MM.1S (cell line): ENCODE results near the gene CELF2.
A peak's percentile ranks its signal among the peaks of the same experiment; 100 is the strongest.

Experiments used
- DNase-seq: peaks from one replicate; pipeline ENCODE4 v3.0.0-alpha.2; 2015
- H2AFZ ChIP-seq: fragments of 300-600 bp; sonication (generic); 2 replicates; pipeline ENCODE4 v1.6.0; 2016; ENCODE audit warnings: antibody characterized with exemption, low read length
- H3F3A ChIP-seq: fragments of 300-600 bp; sonication (generic); 2 replicates; pipeline ENCODE4 v1.6.1; 2016; ENCODE audit warnings: mild to moderate bottlenecking, antibody characterized with exemption, low read length, moderate library complexity, mixed read lengths; ENCODE audit not compliant: insufficient read depth
- H3K27ac ChIP-seq: fragments of 300-600 bp; sonication (generic); 2 replicates; pipeline ENCODE4 v1.5.1; 2016; ENCODE audit warnings: mild to moderate bottlenecking, low read length
- H3K27me3 ChIP-seq: fragments of 300-600 bp; sonication (generic); replicated peaks from 2 replicates; pipeline ENCODE4 v1.6.0; 2016; ENCODE audit warnings: low read length; ENCODE audit not compliant: insufficient read depth
- H3K36me3 ChIP-seq: fragments of 300-600 bp; sonication (generic); replicated peaks from 2 replicates; pipeline ENCODE4 v1.6.1; 2016; ENCODE audit warnings: mild to moderate bottlenecking, low read length, mixed read lengths; ENCODE audit not compliant: insufficient read depth
- H3K4me1 ChIP-seq: fragments of 300-600 bp; sonication (generic); 2 replicates; pipeline ENCODE4 v1.6.1; 2016; ENCODE audit warnings: low read length, mixed read lengths
- H3K4me2 ChIP-seq: fragments of 300-600 bp; sonication (generic); 2 replicates; pipeline ENCODE4 v1.6.0; 2016; ENCODE audit warnings: low read depth, low read length
- H3K4me3 ChIP-seq: fragments of 300-600 bp; sonication (generic); 2 replicates; pipeline ENCODE4 v1.5.1; 2016; ENCODE audit warnings: low read length, mixed read lengths
- H3K79me2 ChIP-seq: fragments of 300-600 bp; sonication (generic); 2 replicates; pipeline ENCODE4 v1.6.1; 2016; ENCODE audit warnings: mixed run types, low read length, mixed read lengths
- H3K9ac ChIP-seq: fragments of 300-600 bp; sonication (generic); 2 replicates; pipeline ENCODE4 v1.6.1; 2016; ENCODE audit warnings: low read length, mixed read lengths
- H3K9me2 ChIP-seq: fragments of 300-600 bp; sonication (generic); replicated peaks from 2 replicates; pipeline ENCODE4 v1.6.1; 2016; ENCODE audit warnings: mild to moderate bottlenecking, low read length, mixed read lengths; ENCODE audit not compliant: insufficient read depth
- H3K9me3 ChIP-seq: fragments of 300-600 bp; sonication (generic); replicated peaks from 2 replicates; pipeline ENCODE4 v1.6.1; 2016; ENCODE audit warnings: mild to moderate bottlenecking, low read length, mixed read lengths; ENCODE audit not compliant: insufficient read depth
- H4K20me1 ChIP-seq: fragments of 300-600 bp; sonication (generic); 2 replicates; pipeline ENCODE4 v1.6.1; 2016; ENCODE audit warnings: mild to moderate bottlenecking, low read length, moderate library complexity, mixed read lengths; ENCODE audit not compliant: insufficient read depth
- CTCF ChIP-seq: fragments of 300-600 bp; sonication (generic); IDR thresholded peaks from 2 replicates; pipeline ENCODE4 v1.5.1; 2016; ENCODE audit warnings: antibody characterized with exemption, low read length, mixed read lengths
- EZH2 ChIP-seq: fragments of 300-600 bp; sonication (generic); optimal IDR thresholded peaks from 2 replicates; pipeline ENCODE3; 2017; ENCODE audit warnings: low read depth, mild to moderate bottlenecking, antibody characterized with exemption, low read length, mixed read lengths
- EZH2phosphoT487 ChIP-seq: fragments of 300-600 bp; sonication (generic); IDR thresholded peaks from 2 replicates; pipeline ENCODE4 v1.6.1; 2018; ENCODE audit warnings: antibody characterized with exemption, low read length

Gene CELF2

GRCh38 chr10:11017570-11018431, at the start of gene CELF2:
TSS of gene CELF2 (plus strand) at chr10:11017872. CDS start at chr10:11018090, 218 bp downstream.
- H3K4me1 ChIP-seq: 0 out of 2 replicates have a peak, but pooled peaks cover 14% of the 10 kb centered on the region
- 0 out of 2 replicates have a peak, but pooled peaks cover 5% of the 10 kb centered on the region for H4K20me1 ChIP-seq
- peak; percentile 91 for DNase-seq
- H3K79me2 ChIP-seq: peaks cover 47% of the 10 kb centered on the region
- no peaks in the 10 kb centered on the region for H3K9me2 ChIP-seq
- H3K4me3 ChIP-seq: peak within 1 kb of the TSS; percentile 85
- H2AFZ ChIP-seq: peak within 1 kb of the TSS; percentile 94
- peak within 1 kb of the TSS; percentile 78 for H3K9ac ChIP-seq
- H3K36me3 ChIP-seq: no peaks in the 10 kb centered on the region
- TF ChIP-seq EZH2phosphoT487 (no peak), CTCF (no peak), EZH2 (no peak)
- H3K9me3 ChIP-seq: no peaks in the 10 kb centered on the region
- peak within 1 kb of the TSS; percentile 86 for H3K4me2 ChIP-seq
- H3F3A ChIP-seq: 0 out of 2 replicates have a peak, but pooled peaks cover 4% of the 10 kb centered on the region
- H3K27me3 ChIP-seq: no peaks in the 10 kb centered on the region
- H3K27ac ChIP-seq: peak within 1 kb of the TSS; percentile 73; the same call in 1 of the 2 replicates

GRCh38 chr10:10968257-10968588, 49.4 kb upstream of the CELF2 start:
- H3K9ac ChIP-seq: no peak overlapping the region
- H3K4me3 ChIP-seq: no peak overlapping the region
- H3K4me1 ChIP-seq: no peaks in the 10 kb centered on the region
- no peak for DNase-seq
- H3K9me3 ChIP-seq: no peaks in the 10 kb centered on the region
- H3K36me3 ChIP-seq: no peaks in the 10 kb centered on the region
- no peak overlapping the region for H3K4me2 ChIP-seq
- no peaks in the 10 kb centered on the region for H4K20me1 ChIP-seq
- H3K9me2 ChIP-seq: no peaks in the 10 kb centered on the region
- no peak overlapping the region for H3K27ac ChIP-seq
- TF ChIP-seq EZH2 (no peak), CTCF (no peak), EZH2phosphoT487 (no peak)
- H3K27me3 ChIP-seq: no peaks in the 10 kb centered on the region
- no peak overlapping the region for H2AFZ ChIP-seq
- no peaks in the 10 kb centered on the region for H3F3A ChIP-seq
- H3K79me2 ChIP-seq: no peaks in the 10 kb centered on the region

GRCh38 chr10:10973310-10973709, 44.4 kb upstream of the CELF2 start:
- Histone ChIP-seq H3K4me1 (no peaks in the 10 kb centered on the region), H2AFZ (no peak overlapping the region), H3K4me2 (no peak overlapping the region), H3K27me3 (no peaks in the 10 kb centered on the region), H3K36me3 (no peaks in the 10 kb centered on the region), H3K79me2 (no peaks in the 10 kb centered on the region), H3K9me3 (no peaks in the 10 kb centered on the region), H4K20me1 (no peaks in the 10 kb centered on the region), H3K27ac (no peak overlapping the region), H3K9me2 (no peaks in the 10 kb centered on the region), H3K9ac (no peak overlapping the region), H3K4me3 (no peak overlapping the region), H3F3A (no peaks in the 10 kb centered on the region)
- DNase-seq: no peak
- no peak for TF ChIP-seq CTCF
- TF ChIP-seq EZH2phosphoT487: no peak
- no peak for TF ChIP-seq EZH2
